Skeletal muscle tissue (tissue), 4 donors: ENCODE measurements around the gene GABBR2. TPM values are rescaled to one million over a fixed set of nuclear protein-coding genes. Genes with fewer than 3 reads are reported as not detected.

Source experiments
- H3K27ac ChIP-seq: one replicate; pipeline ENCODE4 v1.7.0; 2013; ENCODE audit warnings: mild to moderate bottlenecking, low read depth, low read length, inconsistent platforms
- H3K27me3 ChIP-seq, 3 donors: one replicate each; pipeline ENCODE4 v1.7.0; 2013; ENCODE audit warnings: low read length in 3 of 3; ENCODE audit not compliant: control insufficient read depth in 3 of 3, insufficient read depth in 3 of 3
- H3K36me3 ChIP-seq, 3 donors: one replicate each; pipeline ENCODE4 v1.7.0; 2013; ENCODE audit warnings: low read length in 3 of 3; ENCODE audit not compliant: control insufficient read depth in 3 of 3, insufficient read depth in 3 of 3
- H3K4me1 ChIP-seq, 3 donors: one replicate each; pipeline ENCODE4 v1.7.0; 2013; ENCODE audit warnings: low read length in 3 of 3, mild to moderate bottlenecking in 3 of 3; ENCODE audit not compliant: control insufficient read depth in 3 of 3, insufficient read depth in 3 of 3
- H3K4me3 ChIP-seq, 3 donors: one replicate each; pipeline ENCODE4 v1.7.0; 2013; ENCODE audit warnings: low read length in 3 of 3
- H3K9ac ChIP-seq, 3 donors: one replicate each; pipeline ENCODE4 v1.7.0; 2013; ENCODE audit warnings: low read length in 3 of 3, mild to moderate bottlenecking in 3 of 3, moderate library complexity in 2 of 3, low read depth in 1 of 3
- H3K9me3 ChIP-seq, 3 donors: one replicate each; pipeline ENCODE4 v1.7.0; 2013; ENCODE audit warnings: low read length in 3 of 3; ENCODE audit not compliant: control insufficient read depth in 3 of 3
- total RNA-seq: library from RNA; depleted of rRNA; stranded (reverse); fragments of >200 nt; gene quantifications from one replicate; pipeline ENCODE4 v1.2.3, GENCODE V29; 2014
- donor health status: Osteomylitis.

GABBR2 gene
- total RNA-seq, 1 donor from 2014 or later = under 0.01 TPM

DNA sequence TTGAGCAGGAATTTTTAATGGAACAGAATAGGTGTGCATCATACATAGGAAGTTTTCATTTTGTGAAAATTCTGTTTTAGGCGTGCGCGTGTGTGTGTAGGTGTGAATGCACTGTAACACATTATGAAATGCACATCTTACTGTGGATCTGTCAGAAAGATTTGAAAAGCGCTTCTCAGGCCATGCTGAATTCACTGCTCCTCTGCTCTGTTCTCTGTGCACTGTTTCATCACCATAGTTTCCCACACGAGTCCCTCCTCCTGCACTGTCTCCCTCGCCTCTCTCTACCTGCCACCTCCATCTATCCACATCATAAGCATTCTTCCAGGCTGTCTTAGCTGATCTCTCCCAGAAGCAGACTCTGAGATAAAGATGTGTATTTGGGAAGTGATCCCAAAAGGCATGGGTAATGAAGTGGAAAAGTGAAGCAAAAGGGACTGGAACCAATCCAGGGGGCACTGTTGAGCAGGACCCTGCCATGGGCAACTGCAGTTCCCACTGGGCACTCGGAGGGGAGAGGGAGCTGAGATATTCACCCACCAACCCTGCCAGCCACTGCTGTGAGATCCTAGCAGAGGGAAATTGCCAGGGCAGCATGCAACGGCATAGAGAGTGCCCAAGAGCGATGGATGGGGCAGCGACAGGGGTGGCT lies 65.9 kb downstream of the GABBR2 start:
- Histone ChIP-seq H3K27me3 (peaks cover 0 to 18% (median 8%) of the 10 kb centered on the region in 3 donors), H3K4me3 (no peak overlapping the region)

DNA sequence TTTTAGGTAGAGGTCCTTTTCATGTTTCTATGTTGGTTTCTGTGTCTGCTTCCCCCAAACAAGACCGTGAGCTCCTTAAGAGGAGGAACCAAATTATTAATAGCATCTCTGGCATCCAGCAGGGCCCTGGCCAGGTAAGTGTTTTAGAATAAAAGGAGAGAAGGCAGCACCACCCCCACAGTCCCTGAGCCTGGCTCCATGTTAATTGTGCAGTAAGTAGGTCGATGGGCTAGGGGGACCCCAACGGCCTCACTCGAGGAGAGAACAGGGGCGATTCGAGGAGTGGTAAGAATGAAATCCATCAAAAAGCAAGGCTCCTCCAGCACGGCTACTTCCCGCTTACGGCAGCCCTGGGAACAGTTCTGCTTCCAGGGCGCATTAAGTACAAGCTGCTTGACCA lies 67.0 kb downstream of the GABBR2 start:
- Histone ChIP-seq H3K4me1 (no peaks in the 10 kb centered on the region), H3K9me3 (no peaks in the 10 kb centered on the region), H3K4me3 (no peak overlapping the region), H3K36me3 (no peaks in the 10 kb centered on the region), H3K27me3 (peaks cover 0 to 18% (median 8%) of the 10 kb centered on the region in 3 donors), H3K9ac (no peak overlapping the region), H3K27ac (no peak overlapping the region)

More for the DNA sequence above, 65.9 kb downstream of the GABBR2 start:
- Histone ChIP-seq H3K27ac (no peak overlapping the region), H3K36me3 (no peaks in the 10 kb centered on the region), H3K4me1 (no peaks in the 10 kb centered on the region), H3K9me3 (no peaks in the 10 kb centered on the region), H3K9ac (no peak overlapping the region)

DNA sequence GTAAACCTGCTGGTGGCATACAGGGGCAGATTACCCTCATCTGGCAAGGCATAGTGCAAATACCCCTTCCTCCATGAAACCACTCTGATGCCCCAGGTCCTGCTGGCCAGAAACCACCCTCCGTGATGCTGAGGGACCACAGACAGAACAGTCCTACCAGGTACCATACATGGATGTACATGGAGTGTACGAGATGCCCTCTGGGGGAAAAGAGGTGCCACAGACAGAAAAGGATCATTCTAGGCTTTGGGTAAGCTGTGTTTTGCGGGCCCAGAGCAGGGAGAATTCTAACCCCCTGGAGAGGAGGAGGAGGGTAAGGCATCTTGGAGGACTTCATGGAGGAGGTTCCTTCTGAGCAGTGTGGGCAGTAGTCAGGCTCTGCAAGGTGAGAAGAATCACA lies 68.3 kb downstream of the GABBR2 start:
- Histone ChIP-seq H3K4me3 (no peak overlapping the region), H3K9me3 (no peaks in the 10 kb centered on the region), H3K4me1 (no peaks in the 10 kb centered on the region), H3K9ac (no peak overlapping the region), H3K27ac (no peak overlapping the region), H3K27me3 (peaks cover 0 to 18% (median 8%) of the 10 kb centered on the region in 3 donors), H3K36me3 (no peaks in the 10 kb centered on the region)

GRCh38 chr9:98639133-98639532 lies 69.6 kb downstream of the GABBR2 start:
- no peak overlapping the region for H3K27ac ChIP-seq
- no peak overlapping the region for H3K4me3 ChIP-seq
- no peak overlapping the region for H3K9ac ChIP-seq
- peaks cover 0 to 15% (median 7%) of the 10 kb centered on the region in 3 donors for H3K27me3 ChIP-seq
- no peaks in the 10 kb centered on the region for H3K36me3 ChIP-seq
- no peaks in the 10 kb centered on the region for H3K9me3 ChIP-seq
- H3K4me1 ChIP-seq = no peaks in the 10 kb centered on the region

DNA sequence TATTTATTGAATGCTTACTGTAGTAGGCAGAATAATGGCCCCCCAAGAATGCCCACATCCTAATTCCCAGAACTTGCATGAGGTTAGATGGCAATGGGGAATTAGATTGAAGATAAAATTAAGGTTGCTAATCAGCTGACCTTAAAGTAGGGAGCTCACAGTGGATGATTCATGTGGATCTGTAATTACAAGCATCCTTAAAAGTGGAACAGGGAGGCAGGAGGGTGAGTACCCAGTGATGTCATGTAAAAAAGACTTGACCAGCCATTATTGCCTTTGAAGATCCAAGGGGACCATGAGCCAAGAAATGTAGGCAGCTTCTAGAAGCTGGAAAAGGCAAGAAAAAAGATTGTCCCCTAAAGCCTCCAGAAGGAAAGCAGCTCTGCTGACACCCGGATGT lies 71.4 kb downstream of the GABBR2 start:
- no peaks in the 10 kb centered on the region for H3K36me3 ChIP-seq
- H3K9ac ChIP-seq = no peak overlapping the region
- no peak overlapping the region for H3K4me3 ChIP-seq
- peaks cover 0 to 11% (median 3%) of the 10 kb centered on the region in 3 donors for H3K27me3 ChIP-seq
- H3K9me3 ChIP-seq = no peaks in the 10 kb centered on the region
- no peaks in the 10 kb centered on the region for H3K4me1 ChIP-seq
- H3K27ac ChIP-seq = no peak overlapping the region

- Histone ChIP-seq H3K9me3 (no peaks in the 10 kb centered on the region), H3K4me3 (no peak overlapping the region), H3K27me3 (peaks cover 0 to 6% (median 0%) of the 10 kb centered on the region in 3 donors), H3K36me3 (no peaks in the 10 kb centered on the region), H3K27ac (no peak overlapping the region), H3K9ac (no peak overlapping the region), H3K4me1 (no peaks in the 10 kb centered on the region)
Observed at GRCh38 chr9:98635374-98635773, 73.4 kb downstream of the GABBR2 start.

- H3K4me1 ChIP-seq = no peaks in the 10 kb centered on the region
- H3K4me3 ChIP-seq = no peak overlapping the region
- no peak overlapping the region for H3K27ac ChIP-seq
- peaks cover 0 to 2% (median 0%) of the 10 kb centered on the region in 3 donors for H3K27me3 ChIP-seq
- no peaks in the 10 kb centered on the region for H3K36me3 ChIP-seq
- no peak overlapping the region for H3K9ac ChIP-seq
- H3K9me3 ChIP-seq = no peaks in the 10 kb centered on the region
Observed at GRCh38 chr9:98634685-98635336, 73.9 kb downstream of the GABBR2 start.

DNA sequence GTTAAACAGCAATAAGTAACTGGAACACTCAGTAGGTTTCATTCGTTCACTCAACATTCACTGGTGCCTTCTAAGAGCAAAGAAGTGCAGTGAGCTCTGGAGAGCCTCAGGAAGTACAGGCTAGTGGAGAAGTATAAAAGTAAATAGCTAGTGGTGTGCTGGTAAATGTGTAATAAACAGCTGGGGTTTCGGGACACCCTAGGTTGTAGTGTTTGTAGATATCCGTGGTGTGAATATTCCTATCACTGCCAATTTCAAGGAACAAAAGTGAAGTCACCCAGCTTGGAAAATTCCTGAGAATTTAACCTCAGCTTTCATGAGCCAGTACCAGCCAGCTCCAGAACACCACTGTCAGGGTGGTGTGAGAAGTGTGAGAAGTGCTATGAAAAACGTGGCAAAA lies 75.9 kb downstream of the GABBR2 start:
- Histone ChIP-seq H3K9ac (no peak overlapping the region), H3K27me3 (peaks cover 0 to 10% (median 4%) of the 10 kb centered on the region in 3 donors), H3K4me3 (no peak overlapping the region), H3K9me3 (no peaks in the 10 kb centered on the region), H3K36me3 (no peaks in the 10 kb centered on the region), H3K27ac (no peak overlapping the region), H3K4me1 (no peaks in the 10 kb centered on the region)

- Histone ChIP-seq H3K27ac (no peak overlapping the region), H3K9me3 (no peaks in the 10 kb centered on the region), H3K4me1 (no peaks in the 10 kb centered on the region), H3K4me3 (no peak overlapping the region), H3K9ac (no peak overlapping the region), H3K27me3 (peaks cover 9 to 26% (median 11%) of the 10 kb centered on the region in 3 donors), H3K36me3 (no peaks in the 10 kb centered on the region)
Observed at GRCh38 chr9:98627296-98627695, 81.4 kb downstream of the GABBR2 start.

DNA sequence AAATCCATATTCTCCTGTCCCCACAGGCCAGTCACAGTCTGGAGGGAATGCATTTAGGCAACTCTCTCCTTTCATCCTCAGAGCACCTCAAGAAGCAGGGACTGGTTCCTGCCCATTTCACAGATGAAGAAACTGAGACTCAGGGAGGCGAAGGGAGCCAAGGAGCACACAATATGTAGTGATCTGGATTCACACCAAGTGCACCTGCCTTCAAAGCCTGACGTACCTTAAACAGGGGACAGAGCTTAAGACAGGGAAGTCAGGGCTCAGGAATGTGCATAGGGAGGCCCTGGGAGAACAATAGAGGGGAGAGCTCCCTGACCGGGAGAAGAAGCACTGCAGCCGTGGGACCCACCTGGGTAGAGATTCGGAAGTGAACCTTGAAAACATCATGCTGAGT lies 83.0 kb downstream of the GABBR2 start:
- Histone ChIP-seq H3K36me3 (no peaks in the 10 kb centered on the region), H3K9ac (no peak overlapping the region), H3K4me3 (no peak overlapping the region), H3K27me3 (peaks cover 9 to 30% (median 15%) of the 10 kb centered on the region in 3 donors), H3K9me3 (no peaks in the 10 kb centered on the region), H3K4me1 (no peaks in the 10 kb centered on the region), H3K27ac (no peak overlapping the region)
